ENCODE measurements around the gene CPXM2.

The CPXM2 gene

DNA sequence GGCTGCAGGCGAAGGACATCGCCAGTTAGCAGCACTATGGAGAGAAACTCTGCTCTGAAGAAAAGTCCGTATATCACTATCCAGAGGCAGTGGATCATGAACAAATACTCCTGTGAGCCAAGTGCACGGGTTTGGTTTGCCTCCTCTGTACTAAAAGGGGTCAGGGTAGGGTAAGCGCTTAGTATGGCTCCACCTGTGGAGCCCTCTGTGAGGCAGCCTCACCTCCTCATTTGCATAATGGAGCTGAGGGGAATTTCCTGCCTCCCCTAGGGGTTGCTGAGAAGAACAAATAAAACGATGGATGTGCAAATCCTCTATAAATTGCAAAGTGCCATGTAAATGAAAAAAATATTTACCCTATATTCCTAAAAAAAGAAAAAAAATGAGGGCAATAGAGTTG is 162.1 kb downstream of the CPXM2 start:
- DNase-seq = no peak

GRCh38 chr10:123726836-123727235 is 164.8 kb downstream of the CPXM2 start:
- no peak for DNase-seq

DNA sequence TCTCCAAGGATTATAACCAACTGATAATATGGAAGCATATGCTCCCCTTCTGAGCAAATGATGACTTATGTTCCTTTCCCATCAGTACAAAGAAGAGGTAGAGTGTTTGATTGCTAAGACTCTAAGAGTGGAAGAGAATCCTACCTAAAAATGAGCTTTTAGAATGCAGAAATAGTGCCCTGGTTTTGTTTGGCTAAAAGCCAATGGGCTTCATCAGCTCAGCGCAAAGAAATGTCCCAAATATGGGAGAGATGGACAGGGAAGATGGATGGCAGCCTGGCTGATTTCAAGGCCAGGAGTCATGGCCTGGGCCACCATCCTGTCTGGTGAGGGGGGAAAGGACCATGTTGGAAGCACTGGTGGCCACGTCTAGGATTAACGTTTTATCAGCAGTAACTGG is 165.2 kb downstream of the CPXM2 start:
- DNase-seq = no peak

DNA sequence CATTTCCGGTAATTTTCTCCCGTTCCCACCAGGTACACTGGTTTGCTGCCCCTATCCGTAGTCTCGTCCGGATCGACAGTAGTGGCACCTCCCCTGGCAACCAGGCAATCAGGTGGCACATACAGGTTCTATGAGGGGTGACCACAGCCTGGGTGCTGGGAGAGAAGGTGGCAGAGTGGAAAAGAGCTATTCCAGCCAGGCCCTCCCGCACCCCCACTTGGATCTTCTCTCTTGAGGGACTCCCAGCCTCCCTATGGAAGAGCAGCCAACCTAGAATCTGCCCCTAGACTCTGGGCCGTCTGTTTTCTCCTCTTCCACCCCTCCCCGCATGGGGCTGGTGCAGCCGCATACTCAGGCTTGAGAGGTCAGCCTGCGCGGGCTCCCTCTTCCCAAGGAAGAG is 166.9 kb downstream of the CPXM2 start:
- no peak for DNase-seq

- no peak for DNase-seq
Observed at GRCh38 chr10:123722351-123722750, 169.3 kb downstream of the CPXM2 start.

DNA sequence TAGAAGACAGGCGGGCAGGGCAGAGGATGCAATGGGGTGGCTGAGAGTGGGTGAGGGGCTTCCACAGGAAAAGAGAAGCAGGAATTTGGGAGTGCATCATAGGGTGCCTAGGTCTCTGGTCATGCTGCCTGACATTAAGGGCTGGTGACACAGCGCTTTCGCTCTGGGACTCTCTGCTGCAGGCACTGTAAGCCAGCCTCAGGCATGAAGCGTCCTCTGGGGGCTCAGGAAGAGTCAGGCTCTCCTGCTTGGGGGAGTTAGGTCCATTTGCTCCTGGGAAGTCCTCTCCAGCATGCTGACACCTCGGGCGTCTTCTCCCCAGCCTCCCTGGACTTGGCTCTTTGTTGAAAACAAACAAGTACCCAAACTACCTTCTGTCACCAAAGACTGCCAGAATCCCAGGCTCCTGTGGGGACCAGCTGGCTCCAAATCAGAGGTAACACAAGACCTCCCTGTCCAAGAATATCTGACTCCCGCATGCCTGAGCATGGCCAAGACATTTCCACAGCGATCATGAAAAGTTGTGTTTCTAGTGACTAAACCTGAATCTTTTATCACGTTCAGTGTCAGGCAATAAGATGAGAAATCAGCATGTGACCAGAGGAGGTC is 170.1 kb downstream of the CPXM2 start:
- DNase-seq = peak; percentile 56

DNA sequence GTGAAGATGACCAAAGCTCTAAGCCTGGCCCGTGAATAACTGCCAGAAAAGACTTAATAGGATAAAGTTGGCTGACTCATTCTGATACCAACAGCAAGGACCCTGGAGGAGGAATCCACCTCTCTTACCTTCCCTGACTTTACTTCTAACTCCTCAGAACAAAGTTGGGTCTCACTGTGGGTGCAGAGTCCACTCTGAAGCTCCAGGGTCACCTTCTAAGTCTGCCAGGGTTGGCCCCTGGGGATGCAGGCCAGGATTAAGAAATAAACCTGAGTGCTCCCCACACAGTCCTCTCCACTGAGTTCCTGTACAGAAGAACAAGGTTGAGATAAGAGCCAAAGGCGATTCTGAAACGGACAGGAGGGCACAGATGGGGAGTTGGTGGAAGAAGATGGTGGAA is 171.1 kb downstream of the CPXM2 start:
- DNase-seq = no peak

GRCh38 chr10:123718544-123719060 is 173.0 kb downstream of the CPXM2 start:
- DNase-seq = no peak

DNA sequence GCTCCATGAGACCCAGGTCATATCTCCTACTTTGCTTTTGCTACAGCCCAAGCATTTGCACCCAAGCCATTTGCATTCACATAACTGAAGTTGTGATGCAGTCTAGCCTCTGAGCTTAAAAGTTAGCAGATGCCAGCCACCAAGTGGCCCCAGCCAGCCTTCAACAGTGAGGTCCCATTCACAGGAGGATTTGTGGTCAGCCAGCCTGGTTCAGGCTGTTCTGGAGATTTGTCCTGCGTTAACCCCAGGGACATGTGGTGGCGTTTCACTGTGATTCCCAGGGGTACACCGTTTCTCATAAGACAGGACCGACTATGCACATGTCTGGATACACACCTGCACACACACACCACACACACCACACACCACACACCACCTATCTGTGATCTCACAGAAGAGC is 174.3 kb downstream of the CPXM2 start:
- no peak for DNase-seq

- DNase-seq = no peak
Observed at GRCh38 chr10:123715546-123715945, 176.1 kb downstream of the CPXM2 start.

DNA sequence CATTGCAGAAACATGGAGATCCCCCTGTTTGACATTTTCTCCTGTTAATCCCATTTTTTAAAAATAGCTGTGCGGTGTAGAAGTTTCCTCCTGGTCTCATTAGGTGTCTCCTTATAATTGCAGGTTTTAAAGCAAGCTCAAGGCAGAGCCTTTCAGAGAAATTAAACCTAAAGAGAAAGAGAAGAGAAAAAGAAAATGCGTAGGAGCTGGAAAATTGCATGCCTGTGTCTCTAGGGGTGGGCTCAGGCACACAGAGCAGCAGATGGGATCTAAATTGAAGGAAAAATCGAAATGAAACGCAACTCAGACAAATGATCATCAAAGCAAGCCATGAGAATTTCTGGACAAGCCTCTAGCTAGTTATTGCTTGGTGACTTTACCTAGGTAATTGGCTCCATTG is 185.4 kb downstream of the CPXM2 start:
- no peak for DNase-seq

DNA sequence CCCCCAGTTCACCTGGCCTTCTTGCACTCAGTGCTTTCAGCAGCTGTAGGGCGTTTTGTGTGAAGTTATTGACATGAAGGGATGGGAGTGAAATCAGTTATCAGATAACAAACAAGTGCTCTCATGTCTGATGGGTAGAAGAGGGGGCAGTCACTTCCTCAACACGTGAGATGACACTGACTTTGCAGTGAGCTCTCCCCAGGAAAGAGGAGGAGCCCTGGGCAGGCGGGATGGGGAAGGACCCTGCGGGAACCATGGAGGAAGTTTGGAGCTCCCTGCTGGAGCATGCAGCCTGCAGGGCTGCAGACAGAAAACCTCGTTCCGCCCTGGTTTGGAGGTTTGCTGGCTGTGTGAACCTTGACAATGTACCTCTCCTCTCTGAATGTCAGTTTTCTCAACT is 186.8 kb downstream of the CPXM2 start:
- peak; percentile 9 for DNase-seq

- DNase-seq = no peak
Observed at GRCh38 chr10:123704076-123704475, 187.5 kb downstream of the CPXM2 start.

DNA sequence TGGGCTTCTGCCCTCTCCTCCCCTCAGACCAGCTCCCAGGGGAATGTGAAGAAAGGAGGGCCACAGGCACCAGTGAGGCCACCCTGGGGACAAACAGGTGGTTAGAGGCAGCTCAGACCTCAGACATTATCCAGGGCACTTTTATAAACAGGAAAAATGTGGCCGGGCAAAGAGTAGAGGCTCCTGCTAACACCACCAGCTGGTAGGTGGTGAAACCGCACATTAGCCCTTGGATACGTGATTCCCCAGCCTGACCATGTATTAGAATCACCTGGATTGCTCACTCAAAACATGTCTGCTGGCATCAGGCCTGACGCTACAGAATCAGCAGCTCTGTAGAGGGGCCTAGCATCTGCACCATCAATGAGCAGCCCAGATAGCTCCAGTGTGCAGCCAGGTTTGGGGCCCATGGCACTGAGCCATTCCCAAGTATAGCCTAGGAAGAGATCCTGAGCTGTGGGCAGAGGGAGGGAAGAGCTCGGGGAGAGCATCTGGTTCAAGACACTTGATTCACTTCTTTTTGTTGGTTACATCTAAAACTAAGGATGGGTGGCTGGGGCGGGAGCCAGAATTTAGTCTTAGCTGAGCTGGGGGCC is 188.3 kb downstream of the CPXM2 start:
- peak; percentile 16 for DNase-seq

Data from NCI-H2171 treated with DMSO at 0.1 percent for 48 hours (cell line).